SK-N-MC (cell line): ENCODE results near the gene SYNPO2.
A peak's percentile ranks its signal among the peaks of the same experiment; 100 is the strongest.
"Not testable (repeated sequence)": the region's sequence is repeated elsewhere in the genome, so short reads cannot be mapped to it uniquely, and the experiment has no call there.

ENCODE experiments used
- DNase-seq: peaks from one replicate; pipeline ENCODE4 v3.0.0-alpha.2; 2011; ENCODE audit warnings: low read depth, low spot score
- H3K27ac ChIP-seq: fragments of 200-600 bp; sonication (generic); 2 replicates; pipeline ENCODE4 v1.5.1; 2016; ENCODE audit warnings: mixed run types
- H3K36me3 ChIP-seq: fragments of 200-600 bp; sonication (generic); 2 replicates; pipeline ENCODE4 v1.6.1; 2017; ENCODE audit warnings: antibody characterized with exemption, low read length, mixed read lengths; ENCODE audit not compliant: insufficient read depth
- H3K4me3 ChIP-seq: fragments of 200-600 bp; sonication (generic); 2 replicates; pipeline ENCODE4 v1.5.1; 2016
- H3K9ac ChIP-seq: fragments of 200-600 bp; sonication (generic); 2 replicates; pipeline ENCODE4 v1.8.0; 2017; ENCODE audit warnings: mixed run types, mixed read lengths; ENCODE audit not compliant: insufficient read length
- H3K9me3 ChIP-seq: fragments of 200-600 bp; sonication (generic); 2 replicates; pipeline ENCODE4 v1.6.1; 2017; ENCODE audit warnings: low read depth, mild to moderate bottlenecking, antibody characterized with exemption, low read length, moderate library complexity, mixed read lengths
- EZH2 ChIP-seq: fragments of 200-600 bp; sonication (generic); IDR thresholded peaks from one replicate; pipeline ENCODE4 v1.6.1; 2017; ENCODE audit warnings: antibody characterized with exemption
- FOXP2 ChIP-seq: optimal IDR thresholded peaks from 2 replicates; pipeline ENCODE3; 2011; ENCODE audit warnings: mild to moderate bottlenecking, moderate library complexity; ENCODE audit not compliant: insufficient read depth; ENCODE audit errors: extremely low read length, control extremely low read depth
- POLR2AphosphoS5 ChIP-seq: IDR thresholded peaks from 2 replicates; pipeline ENCODE4 v1.6.1; 2012; ENCODE audit warnings: mild to moderate bottlenecking, low read depth, low read length, borderline replicate concordance

Gene SYNPO2

GRCh38 chr4:119040261-119040660 lies 151.6 kb downstream of the SYNPO2 start:
- Histone ChIP-seq H3K36me3 (no peaks in the 10 kb centered on the region), H3K9me3 (no peaks in the 10 kb centered on the region), H3K9ac (no peak overlapping the region), H3K27ac (no peak overlapping the region), H3K4me3 (no peak overlapping the region)
- TF ChIP-seq POLR2AphosphoS5 (no peak), FOXP2 (no peak), EZH2 (no peak)
- no peak for DNase-seq

GRCh38 chr4:119040694-119041185 lies 152.1 kb downstream of the SYNPO2 start:
- Histone ChIP-seq H3K27ac (no peak overlapping the region), H3K9me3 (no peaks in the 10 kb centered on the region), H3K4me3 (no peak overlapping the region), H3K9ac (no peak overlapping the region), H3K36me3 (no peaks in the 10 kb centered on the region)
- TF ChIP-seq FOXP2 = no peak
- TF ChIP-seq POLR2AphosphoS5 = no peak
- TF ChIP-seq EZH2 = no peak
- no peak for DNase-seq

GRCh38 chr4:119041396-119041795 lies 152.7 kb downstream of the SYNPO2 start:
- H3K27ac ChIP-seq = no peak overlapping the region
- H3K9me3 ChIP-seq = no peaks in the 10 kb centered on the region
- TF ChIP-seq FOXP2 (no peak), POLR2AphosphoS5 (no peak), EZH2 (no peak)
- H3K36me3 ChIP-seq = no peaks in the 10 kb centered on the region
- DNase-seq = no peak
- no peak overlapping the region for H3K9ac ChIP-seq
- no peak overlapping the region for H3K4me3 ChIP-seq

GRCh38 chr4:119041951-119042560 lies 153.4 kb downstream of the SYNPO2 start:
- peak; percentile 44 for DNase-seq
- no peak overlapping the region for H3K4me3 ChIP-seq
- no peak overlapping the region for H3K9ac ChIP-seq
- no peaks in the 10 kb centered on the region for H3K9me3 ChIP-seq
- no peak overlapping the region for H3K27ac ChIP-seq
- TF ChIP-seq FOXP2 = no peak
- no peak for TF ChIP-seq POLR2AphosphoS5
- TF ChIP-seq EZH2 = no peak
- H3K36me3 ChIP-seq = no peaks in the 10 kb centered on the region

GRCh38 chr4:119046263-119046662 lies 157.6 kb downstream of the SYNPO2 start:
- Histone ChIP-seq H3K36me3 (no peaks in the 10 kb centered on the region), H3K9ac (no peak overlapping the region), H3K4me3 (no peak overlapping the region), H3K9me3 (no peaks in the 10 kb centered on the region), H3K27ac (no peak overlapping the region)
- no peak for DNase-seq
- TF ChIP-seq EZH2 (no peak), FOXP2 (no peak), POLR2AphosphoS5 (no peak)

- DNase-seq, H3K4me3 ChIP-seq, H3K9me3 ChIP-seq: not testable (repeated sequence)
Observed at GRCh38 chr4:119047059-119047458, 158.4 kb downstream of the SYNPO2 start.

GRCh38 chr4:119048446-119048845 lies 159.8 kb downstream of the SYNPO2 start:
- no peak for DNase-seq
- Histone ChIP-seq H3K27ac (no peak overlapping the region), H3K4me3 (no peak overlapping the region), H3K9me3 (no peaks in the 10 kb centered on the region), H3K36me3 (no peaks in the 10 kb centered on the region), H3K9ac (no peak overlapping the region)
- TF ChIP-seq FOXP2 = no peak
- TF ChIP-seq EZH2 = no peak
- no peak for TF ChIP-seq POLR2AphosphoS5

More at GRCh38 chr4:119047059-119047458, 158.4 kb downstream of the SYNPO2 start:
- not testable (repeated sequence) for H3K9ac ChIP-seq, H3K27ac ChIP-seq, H3K36me3 ChIP-seq

- H3K27ac ChIP-seq = no peak overlapping the region
- no peaks in the 10 kb centered on the region for H3K36me3 ChIP-seq
- H3K4me3 ChIP-seq = no peak overlapping the region
- H3K9me3 ChIP-seq = no peaks in the 10 kb centered on the region
- no peak for TF ChIP-seq FOXP2
- no peak overlapping the region for H3K9ac ChIP-seq
- DNase-seq = no peak
Observed at GRCh38 chr4:119049342-119049741, 160.7 kb downstream of the SYNPO2 start.

- Histone ChIP-seq H3K9me3 (no peaks in the 10 kb centered on the region), H3K9ac (no peak overlapping the region), H3K27ac (no peak overlapping the region), H3K4me3 (no peak overlapping the region), H3K36me3 (no peaks in the 10 kb centered on the region)
- no peak for DNase-seq
- TF ChIP-seq EZH2 = no peak
Observed at GRCh38 chr4:119050527-119051090, 162.0 kb downstream of the SYNPO2 start.
